ENCODE measurements around the gene RCAN3.
"Not testable (repeated sequence)": the region's sequence is repeated elsewhere in the genome, so short reads cannot be mapped to it uniquely, and the experiment has no call there.

The RCAN3 gene

GRCh38 chr1:24502709-24503058 lies at the start of gene RCAN3:
Gene RCAN3, plus strand, starts transcription at chr1:24502836. Its CDS starts 11,537 bp downstream, at chr1:24514373.
- H3K4me3 ChIP-seq (ENCODE audit: low read depth, low read length) = peak within 1 kb of the TSS; percentile 81

GRCh38 chr1:24452922-24453485 lies 49.6 kb upstream of the RCAN3 start:
- no peak overlapping the region for H3K4me3 ChIP-seq (ENCODE audit: low read depth, low read length)

GRCh38 chr1:24454673-24455072 lies 48.0 kb upstream of the RCAN3 start:
- H3K4me3 ChIP-seq (ENCODE audit: low read depth, low read length) = no peak overlapping the region

- no peak overlapping the region for H3K4me3 ChIP-seq (ENCODE audit: low read depth, low read length)
These were observed 47.4 kb upstream of the RCAN3 start for GRCh38 chr1:24455272-24455671.

- no peak overlapping the region for H3K4me3 ChIP-seq (ENCODE audit: low read depth, low read length)
These were observed 44.8 kb upstream of the RCAN3 start for GRCh38 chr1:24457866-24458265.

- H3K4me3 ChIP-seq (ENCODE audit: low read depth, low read length) = no peak overlapping the region
These were observed 42.9 kb upstream of the RCAN3 start for GRCh38 chr1:24459551-24460266.

- H3K4me3 ChIP-seq (ENCODE audit: low read depth, low read length) = not testable (repeated sequence)
These were observed 40.5 kb upstream of the RCAN3 start for GRCh38 chr1:24462128-24462527.

GRCh38 chr1:24463776-24464735 lies 38.6 kb upstream of the RCAN3 start:
- H3K4me3 ChIP-seq (ENCODE audit: low read depth, low read length) = no peak overlapping the region

- H3K4me3 ChIP-seq (ENCODE audit: low read depth, low read length) = no peak overlapping the region
These were observed 37.5 kb upstream of the RCAN3 start for GRCh38 chr1:24465099-24465498.

GRCh38 chr1:24465638-24466037 lies 37.0 kb upstream of the RCAN3 start:
- no peak overlapping the region for H3K4me3 ChIP-seq (ENCODE audit: low read depth, low read length)

GRCh38 chr1:24468685-24469316 lies 33.8 kb upstream of the RCAN3 start:
- H3K4me3 ChIP-seq (ENCODE audit: low read depth, low read length) = no peak overlapping the region

- H3K4me3 ChIP-seq (ENCODE audit: low read depth, low read length) = no peak overlapping the region
These were observed 32.0 kb upstream of the RCAN3 start for GRCh38 chr1:24470592-24470991.

- H3K4me3 ChIP-seq (ENCODE audit: low read depth, low read length) = no peak overlapping the region
These were observed 29.9 kb upstream of the RCAN3 start for GRCh38 chr1:24472527-24473251.

GRCh38 chr1:24474193-24474592 lies 28.4 kb upstream of the RCAN3 start:
- no peak overlapping the region for H3K4me3 ChIP-seq (ENCODE audit: low read depth, low read length)

- H3K4me3 ChIP-seq (ENCODE audit: low read depth, low read length) = no peak overlapping the region
These were observed 26.9 kb upstream of the RCAN3 start for GRCh38 chr1:24475700-24476099.

- no peak overlapping the region for H3K4me3 ChIP-seq (ENCODE audit: low read depth, low read length)
These were observed 26.1 kb upstream of the RCAN3 start for GRCh38 chr1:24476571-24476970.

- H3K4me3 ChIP-seq (ENCODE audit: low read depth, low read length) = no peak overlapping the region
These were observed 25.3 kb upstream of the RCAN3 start for GRCh38 chr1:24477309-24477708.

GRCh38 chr1:24481101-24481500 lies 21.5 kb upstream of the RCAN3 start:
- H3K4me3 ChIP-seq (ENCODE audit: low read depth, low read length) = no peak overlapping the region

- no peak overlapping the region for H3K4me3 ChIP-seq (ENCODE audit: low read depth, low read length)
These were observed 20.6 kb upstream of the RCAN3 start for GRCh38 chr1:24481843-24482610.

GRCh38 chr1:24483441-24483840 lies 19.2 kb upstream of the RCAN3 start:
- no peak overlapping the region for H3K4me3 ChIP-seq (ENCODE audit: low read depth, low read length)

Measured in iPS-11a (cell line).